HG02798 (cell line): ENCODE data around the gene EPC2.
A peak's percentile ranks its signal among the peaks of the same experiment; 100 is the strongest.
"Not testable (repeated sequence)": the region's sequence is repeated elsewhere in the genome, so short reads cannot be mapped to it uniquely, and the experiment has no call there.

ENCODE experiments used
- ATAC-seq: cut with Tn5 transposase; IDR thresholded peaks from one replicate; pipeline ENCODE4 v1.9.1; 2021; ENCODE audit warnings: mild to moderate bottlenecking; ENCODE audit not compliant: unreplicated experiment, poor library complexity

The EPC2 gene

DNA sequence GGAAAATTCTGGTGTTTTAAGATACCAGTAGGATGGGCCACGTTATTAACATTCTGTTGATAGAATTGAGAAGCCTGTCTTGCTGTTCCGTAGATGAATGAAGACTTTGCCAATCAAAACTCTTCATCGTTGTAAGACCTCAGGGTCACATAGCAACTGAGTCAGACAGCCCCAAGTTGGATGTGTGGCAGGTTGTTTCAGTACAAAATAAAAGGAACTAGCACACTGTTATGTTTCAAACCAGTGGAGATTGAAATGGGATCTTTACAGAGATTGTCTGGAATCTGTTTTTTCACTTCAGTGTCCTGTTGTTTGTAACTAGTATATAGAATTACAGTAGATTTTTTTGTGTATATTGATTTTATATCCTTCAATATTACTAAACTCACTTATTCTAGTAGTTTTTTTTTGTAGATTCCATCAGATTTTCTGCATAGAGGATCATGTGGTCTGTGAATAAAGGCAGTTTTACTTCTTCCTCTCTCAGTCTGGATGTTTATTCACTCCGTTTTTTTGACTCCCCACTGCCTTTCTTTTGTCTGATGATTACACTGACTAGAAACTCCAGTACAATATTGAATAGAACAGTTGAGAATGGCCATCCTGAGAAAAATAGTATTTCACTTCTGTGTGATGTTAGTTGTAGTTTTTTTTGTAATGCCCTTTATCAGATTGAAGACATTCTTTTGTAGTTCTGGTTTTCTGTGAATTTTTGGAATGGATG is 22.7 kb downstream of the EPC2 start:
- ATAC-seq: no peak

- no peak for ATAC-seq
Measured at GRCh38 chr2:148670773-148671172, 26.2 kb downstream of the EPC2 start.

GRCh38 chr2:148674063-148675020 is 29.8 kb downstream of the EPC2 start:
- peak; percentile 53 for ATAC-seq

GRCh38 chr2:148675708-148676107 is 31.2 kb downstream of the EPC2 start:
- ATAC-seq: no peak

DNA sequence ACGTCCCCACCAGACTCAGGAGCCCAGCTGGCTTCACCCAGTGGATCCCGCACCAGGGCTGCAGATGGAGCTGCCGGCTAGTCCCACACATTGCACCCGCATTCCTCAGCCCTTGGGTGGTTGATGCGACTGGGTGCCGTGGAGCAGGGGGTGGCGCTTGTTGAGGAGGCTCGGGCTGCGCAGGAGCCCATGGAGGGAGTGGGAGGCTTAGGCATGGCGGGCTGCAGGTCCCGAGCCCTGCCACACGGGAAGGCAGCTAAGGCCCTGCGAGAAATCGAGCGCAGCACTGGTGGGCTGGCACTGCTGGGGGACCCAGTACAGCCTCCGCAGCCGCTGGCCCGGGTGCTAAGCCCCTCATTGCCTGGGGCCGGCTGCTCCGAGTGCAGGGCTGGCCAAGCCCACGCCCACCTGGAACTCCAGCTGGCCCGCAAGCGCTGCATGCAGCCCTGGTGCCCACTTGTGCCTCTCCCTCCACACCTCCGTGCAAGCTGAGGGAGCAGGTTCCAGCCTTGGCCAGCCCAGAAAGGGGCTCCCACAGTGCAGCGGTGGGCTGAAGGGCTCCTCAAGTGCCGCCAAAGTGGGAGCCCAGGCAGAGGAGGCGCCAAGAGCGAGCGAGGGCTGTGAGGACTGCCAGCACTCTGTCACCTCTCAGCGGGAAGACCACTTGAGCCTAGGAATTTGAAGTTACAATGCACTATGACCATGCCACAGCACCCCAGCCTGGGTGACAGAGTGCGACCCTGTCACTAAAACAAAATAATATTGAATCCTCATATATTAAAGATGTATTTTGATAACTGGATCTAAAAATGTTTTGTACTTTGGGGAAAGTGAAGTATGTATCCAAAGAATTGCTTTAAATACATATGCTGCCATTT is 34.0 kb downstream of the EPC2 start:
- ATAC-seq: not testable (repeated sequence)

DNA sequence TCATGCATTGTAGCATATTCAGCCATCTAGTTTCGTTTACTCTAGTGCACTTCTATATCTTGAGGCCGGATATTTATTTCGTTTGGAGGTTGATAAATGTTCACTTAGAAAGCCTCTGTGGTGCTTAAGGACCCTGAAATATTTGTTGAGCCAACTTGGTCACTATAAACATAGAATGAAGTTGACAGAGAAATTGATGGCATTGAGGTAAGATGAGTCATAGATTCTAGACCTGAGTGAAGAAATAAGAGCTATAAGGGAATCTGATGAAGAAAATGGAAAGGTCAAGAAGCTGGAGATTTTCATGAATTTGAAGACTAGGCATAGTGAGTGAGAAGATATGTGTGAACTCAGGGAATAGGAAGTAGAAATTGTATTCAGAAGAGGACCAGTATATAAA is 35.9 kb downstream of the EPC2 start:
- no peak for ATAC-seq

DNA sequence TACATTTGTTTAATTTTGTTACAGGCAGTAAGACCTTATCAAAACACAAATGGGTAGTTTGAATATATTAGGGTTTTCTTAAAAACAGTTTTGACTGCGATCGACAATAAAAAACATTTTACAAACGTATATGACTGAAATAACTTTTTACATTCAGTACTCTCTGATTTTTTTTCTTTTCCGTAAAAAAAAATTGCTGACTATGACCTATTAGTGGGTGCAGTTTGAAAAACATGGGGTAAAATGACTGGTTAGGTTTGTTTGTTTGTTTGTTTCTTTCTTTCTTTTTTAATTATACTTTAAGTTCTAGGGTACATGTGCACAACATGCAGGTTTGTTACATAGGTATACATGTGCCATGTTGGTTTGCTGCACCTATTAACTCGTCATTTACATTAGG is 36.9 kb downstream of the EPC2 start:
- ATAC-seq: no peak

DNA sequence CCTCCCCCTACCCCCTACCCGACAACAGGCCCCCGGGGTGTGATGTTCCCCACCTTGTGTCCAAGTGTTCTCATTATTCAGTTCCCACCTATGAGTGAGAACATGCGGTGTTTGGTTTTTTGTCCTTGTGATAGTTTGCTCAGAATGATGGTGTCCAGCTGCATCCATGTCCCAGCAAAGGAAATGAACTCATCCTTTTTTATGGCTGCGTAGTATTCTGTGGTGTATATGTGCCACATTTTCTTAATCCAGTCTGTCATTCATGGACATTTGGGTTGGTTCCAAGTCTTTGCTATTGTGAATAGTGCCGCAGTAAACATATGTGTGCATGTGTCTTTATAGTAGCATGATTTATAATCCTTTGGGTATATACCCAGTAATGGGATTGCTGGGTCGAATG is 37.3 kb downstream of the EPC2 start:
- not testable (repeated sequence) for ATAC-seq

DNA sequence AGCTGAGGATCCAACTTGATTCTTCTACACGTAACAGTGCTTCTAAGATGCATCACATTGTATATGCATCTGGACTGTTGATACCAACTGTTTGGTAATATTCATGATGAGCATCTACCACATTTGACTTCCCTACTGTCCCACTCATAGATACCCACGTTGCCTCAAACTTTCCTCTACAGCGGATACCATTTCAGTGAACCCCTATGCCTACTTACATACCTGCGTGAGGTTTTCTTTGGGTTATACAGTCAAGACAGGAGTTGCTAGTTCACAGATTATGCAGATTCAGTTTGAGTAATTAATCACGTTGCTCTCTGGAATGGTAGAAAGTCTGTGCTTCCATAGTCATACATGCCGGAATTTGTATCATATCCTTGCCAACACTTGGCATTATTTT is 40.0 kb downstream of the EPC2 start:
- no peak for ATAC-seq

GRCh38 chr2:148687543-148687942 is 43.0 kb downstream of the EPC2 start:
- ATAC-seq: no peak

DNA sequence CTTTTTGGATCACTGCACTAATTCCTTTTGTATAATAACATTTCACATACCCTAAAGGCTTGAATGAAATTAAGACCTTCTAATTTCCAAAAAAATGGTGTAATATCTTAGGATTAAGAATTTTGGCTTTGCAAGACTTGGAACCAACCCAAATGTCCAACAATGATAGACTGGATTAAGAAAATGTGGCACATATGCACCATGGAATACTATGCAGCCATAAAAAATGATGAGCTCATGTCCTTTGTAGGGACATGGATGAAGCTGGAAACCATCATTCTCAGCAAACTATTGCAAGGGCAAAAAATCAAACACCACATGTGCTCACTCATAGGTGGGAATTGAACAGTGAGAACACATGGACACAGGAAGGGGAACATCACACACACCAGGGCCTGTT is 43.5 kb downstream of the EPC2 start:
- ATAC-seq: not testable (repeated sequence)

- no peak for ATAC-seq
Measured at GRCh38 chr2:148696985-148697384, 52.4 kb downstream of the EPC2 start.

DNA sequence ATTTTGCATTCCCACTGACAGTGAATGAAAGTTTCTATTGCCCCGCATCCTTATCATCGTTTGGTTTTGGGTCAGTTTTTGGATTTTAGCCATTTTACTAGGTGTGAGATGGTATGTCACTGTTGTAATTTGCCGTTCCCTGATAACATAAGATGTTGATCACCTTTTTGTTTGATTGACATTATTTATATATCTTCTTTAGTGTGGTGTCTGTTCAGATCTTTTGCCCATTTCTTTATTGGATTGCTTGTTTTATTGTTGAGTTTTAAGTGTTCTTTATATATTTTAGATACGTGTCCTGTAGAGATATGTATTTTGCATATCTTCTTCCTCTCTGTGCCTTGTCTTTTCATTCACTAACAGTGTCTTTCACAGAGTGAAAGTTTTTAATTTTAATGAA is 55.3 kb downstream of the EPC2 start:
- no peak for ATAC-seq

GRCh38 chr2:148701039-148701438 is 56.5 kb downstream of the EPC2 start:
- ATAC-seq: no peak

DNA sequence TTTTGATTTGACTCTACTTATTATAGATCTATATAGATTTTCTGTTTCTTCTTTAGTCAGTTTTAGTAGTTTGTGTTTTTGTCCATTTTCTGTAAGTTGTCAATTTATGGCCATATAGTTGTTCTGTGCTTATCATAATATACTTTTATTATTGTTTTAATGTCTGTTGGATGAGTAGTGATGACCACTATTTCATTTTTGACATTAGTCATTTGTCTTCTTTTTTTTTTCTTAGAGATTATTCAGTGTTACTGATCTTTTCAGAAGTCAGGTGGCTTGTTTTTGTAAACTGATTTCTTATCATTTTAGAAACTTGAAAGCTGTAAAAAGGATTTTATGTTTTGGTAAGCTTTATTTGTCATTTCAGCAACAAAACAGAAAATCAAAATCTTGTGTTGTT is 57.3 kb downstream of the EPC2 start:
- no peak for ATAC-seq

- ATAC-seq: no peak
Measured at GRCh38 chr2:148702475-148702874, 57.9 kb downstream of the EPC2 start.

GRCh38 chr2:148704247-148704646 is 59.7 kb downstream of the EPC2 start:
- no peak for ATAC-seq

- no peak for ATAC-seq
Measured at GRCh38 chr2:148716378-148716920, 71.9 kb downstream of the EPC2 start.

GRCh38 chr2:148718039-148718438 is 73.5 kb downstream of the EPC2 start:
- ATAC-seq: no peak

- ATAC-seq: no peak
Measured at GRCh38 chr2:148719195-148719749, 74.7 kb downstream of the EPC2 start.
